Memory B cell (primary cell): Measurements from ENCODE around the gene CACNA2D3.

Experiments used
- ATAC-seq: fragments of 150-1000 bp; cut with Tn5 transposase; 2 replicates; pipeline ENCODE4 v1.10.0; 2021; ENCODE audit warnings: low read depth, mild to moderate bottlenecking, moderate library complexity
- DNase-seq, 2 donors: peaks; one replicate each; pipeline ENCODE4 v3.0.0; 2022; ENCODE audit warnings: low spot score in 2 of 2
- H3K27ac Mint-ChIP-seq: one replicate; pipeline ENCODE4 v1.8.0; 2022; ENCODE audit warnings: mild to moderate bottlenecking, moderate library complexity, mixed read lengths
- H3K27me3 Mint-ChIP-seq: one replicate; pipeline ENCODE4 v1.8.0; 2022; ENCODE audit warnings: mixed read lengths
- H3K36me3 Mint-ChIP-seq: one replicate; pipeline ENCODE4 v1.8.0; 2022; ENCODE audit warnings: mild to moderate bottlenecking, mixed read lengths
- H3K4me1 Mint-ChIP-seq: one replicate; pipeline ENCODE4 v1.8.0; 2022; ENCODE audit warnings: mixed read lengths
- H3K4me3 Mint-ChIP-seq: one replicate; pipeline ENCODE4 v1.8.0; 2022; ENCODE audit warnings: mild to moderate bottlenecking, moderate library complexity, mixed read lengths
- H3K9me3 Mint-ChIP-seq: one replicate; pipeline ENCODE4 v1.8.0; 2022; ENCODE audit warnings: mixed read lengths

CACNA2D3 gene

GRCh38 chr3:54832876-54833275 lies 710.5 kb downstream of the CACNA2D3 start:
- no peak for ATAC-seq
- no peaks in the 10 kb centered on the region for H3K36me3 Mint-ChIP-seq

GRCh38 chr3:54835701-54836100 lies 713.3 kb downstream of the CACNA2D3 start:
- Mint-ChIP-seq H3K4me3 (no peak overlapping the region), H3K27me3 (no peaks in the 10 kb centered on the region), H3K4me1 (no peaks in the 10 kb centered on the region), H3K9me3 (no peaks in the 10 kb centered on the region), H3K36me3 (no peaks in the 10 kb centered on the region), H3K27ac (no peak overlapping the region)
- DNase-seq (no peak), ATAC-seq (no peak)

More at GRCh38 chr3:54832876-54833275, 710.5 kb downstream of the CACNA2D3 start:
- no peak overlapping the region for H3K4me3 Mint-ChIP-seq
- H3K27ac Mint-ChIP-seq, result no peak overlapping the region
- peaks cover 2% of the 10 kb centered on the region for H3K9me3 Mint-ChIP-seq
- no peaks in the 10 kb centered on the region for H3K27me3 Mint-ChIP-seq
- no peak for DNase-seq
- H3K4me1 Mint-ChIP-seq, result no peaks in the 10 kb centered on the region

GRCh38 chr3:54836871-54837270 lies 714.5 kb downstream of the CACNA2D3 start:
- Mint-ChIP-seq H3K9me3 (no peaks in the 10 kb centered on the region), H3K27me3 (no peaks in the 10 kb centered on the region), H3K36me3 (no peaks in the 10 kb centered on the region), H3K4me3 (no peak overlapping the region), H3K27ac (no peak overlapping the region), H3K4me1 (no peaks in the 10 kb centered on the region)
- DNase-seq, result no peak
- ATAC-seq, result no peak

- Mint-ChIP-seq H3K4me1 (no peaks in the 10 kb centered on the region), H3K36me3 (no peaks in the 10 kb centered on the region), H3K9me3 (no peaks in the 10 kb centered on the region), H3K27ac (no peak overlapping the region), H3K4me3 (no peak overlapping the region), H3K27me3 (no peaks in the 10 kb centered on the region)
- DNase-seq, result no peak
- no peak for ATAC-seq
These were observed 715.6 kb downstream of the CACNA2D3 start for GRCh38 chr3:54837964-54838363.

- no peak for ATAC-seq
- H3K9me3 Mint-ChIP-seq, result no peaks in the 10 kb centered on the region
- H3K4me1 Mint-ChIP-seq, result no peaks in the 10 kb centered on the region
- H3K36me3 Mint-ChIP-seq, result no peaks in the 10 kb centered on the region
- DNase-seq, result no peak
- H3K4me3 Mint-ChIP-seq, result no peak overlapping the region
- H3K27ac Mint-ChIP-seq, result no peak overlapping the region
- peaks cover 6% of the 10 kb centered on the region for H3K27me3 Mint-ChIP-seq
These were observed 719.1 kb downstream of the CACNA2D3 start for GRCh38 chr3:54841471-54841870.

GRCh38 chr3:54843352-54843751 lies 721.0 kb downstream of the CACNA2D3 start:
- Mint-ChIP-seq H3K4me1 (no peaks in the 10 kb centered on the region), H3K36me3 (no peaks in the 10 kb centered on the region), H3K9me3 (no peaks in the 10 kb centered on the region), H3K27me3 (peaks cover 6% of the 10 kb centered on the region), H3K4me3 (no peak overlapping the region), H3K27ac (no peak overlapping the region)
- ATAC-seq, result no peak
- DNase-seq, result no peak

- Mint-ChIP-seq H3K4me1 (no peaks in the 10 kb centered on the region), H3K4me3 (no peak overlapping the region), H3K27me3 (peaks cover 6% of the 10 kb centered on the region), H3K27ac (no peak overlapping the region), H3K9me3 (no peaks in the 10 kb centered on the region), H3K36me3 (no peaks in the 10 kb centered on the region)
- no peak for ATAC-seq
- DNase-seq, result no peak
These were observed 721.9 kb downstream of the CACNA2D3 start for GRCh38 chr3:54844211-54844610.

GRCh38 chr3:54845011-54845410 lies 722.7 kb downstream of the CACNA2D3 start:
- H3K4me3 Mint-ChIP-seq, result no peak overlapping the region
- H3K4me1 Mint-ChIP-seq, result no peaks in the 10 kb centered on the region
- DNase-seq (no peak), ATAC-seq (no peak)
- H3K36me3 Mint-ChIP-seq, result no peaks in the 10 kb centered on the region
- no peak overlapping the region for H3K27ac Mint-ChIP-seq
- peaks cover 6% of the 10 kb centered on the region for H3K27me3 Mint-ChIP-seq
- no peaks in the 10 kb centered on the region for H3K9me3 Mint-ChIP-seq

- Mint-ChIP-seq H3K4me1 (no peaks in the 10 kb centered on the region), H3K9me3 (no peaks in the 10 kb centered on the region), H3K27ac (no peak overlapping the region), H3K36me3 (no peaks in the 10 kb centered on the region), H3K4me3 (no peak overlapping the region), H3K27me3 (peaks cover 6% of the 10 kb centered on the region)
- DNase-seq (no peak), ATAC-seq (no peak)
These were observed 723.2 kb downstream of the CACNA2D3 start for GRCh38 chr3:54845551-54845950.

- Mint-ChIP-seq H3K36me3 (no peaks in the 10 kb centered on the region), H3K27me3 (peaks cover 6% of the 10 kb centered on the region), H3K27ac (no peak overlapping the region), H3K4me3 (no peak overlapping the region), H3K9me3 (no peaks in the 10 kb centered on the region), H3K4me1 (no peaks in the 10 kb centered on the region)
- ATAC-seq (no peak), DNase-seq (no peak)
These were observed 723.8 kb downstream of the CACNA2D3 start for GRCh38 chr3:54846119-54846518.

- H3K4me1 Mint-ChIP-seq, result no peaks in the 10 kb centered on the region
- H3K9me3 Mint-ChIP-seq, result no peaks in the 10 kb centered on the region
- no peaks in the 10 kb centered on the region for H3K36me3 Mint-ChIP-seq
- no peak overlapping the region for H3K4me3 Mint-ChIP-seq
- peaks cover 6% of the 10 kb centered on the region for H3K27me3 Mint-ChIP-seq
- ATAC-seq (no peak), DNase-seq (no peak)
- H3K27ac Mint-ChIP-seq, result no peak overlapping the region
These were observed 725.0 kb downstream of the CACNA2D3 start for GRCh38 chr3:54847361-54847760.

GRCh38 chr3:54849360-54849759 lies 727.0 kb downstream of the CACNA2D3 start:
- Mint-ChIP-seq H3K9me3 (no peaks in the 10 kb centered on the region), H3K36me3 (no peaks in the 10 kb centered on the region), H3K4me1 (no peaks in the 10 kb centered on the region), H3K27me3 (peaks cover 2% of the 10 kb centered on the region), H3K27ac (no peak overlapping the region), H3K4me3 (no peak overlapping the region)
- ATAC-seq, result no peak
- DNase-seq, result no peak

- peaks cover 2% of the 10 kb centered on the region for H3K27me3 Mint-ChIP-seq
- no peaks in the 10 kb centered on the region for H3K9me3 Mint-ChIP-seq
- ATAC-seq (no peak), DNase-seq (no peak)
- H3K4me3 Mint-ChIP-seq, result no peak overlapping the region
- H3K4me1 Mint-ChIP-seq, result no peaks in the 10 kb centered on the region
- H3K36me3 Mint-ChIP-seq, result no peaks in the 10 kb centered on the region
- no peak overlapping the region for H3K27ac Mint-ChIP-seq
These were observed 728.2 kb downstream of the CACNA2D3 start for GRCh38 chr3:54850484-54851018.

- peaks cover 6% of the 10 kb centered on the region for H3K27me3 Mint-ChIP-seq
- no peak overlapping the region for H3K27ac Mint-ChIP-seq
- no peaks in the 10 kb centered on the region for H3K36me3 Mint-ChIP-seq
- H3K4me3 Mint-ChIP-seq, result no peak overlapping the region
- H3K4me1 Mint-ChIP-seq, result no peaks in the 10 kb centered on the region
- ATAC-seq (no peak), DNase-seq (peak in 1 of 2 donors; percentile 11)
- no peaks in the 10 kb centered on the region for H3K9me3 Mint-ChIP-seq
These were observed 731.4 kb downstream of the CACNA2D3 start for GRCh38 chr3:54853573-54854404.

- DNase-seq (no peak), ATAC-seq (no peak)
- Mint-ChIP-seq H3K36me3 (no peaks in the 10 kb centered on the region), H3K9me3 (no peaks in the 10 kb centered on the region), H3K27ac (no peak overlapping the region), H3K4me1 (no peaks in the 10 kb centered on the region), H3K4me3 (no peak overlapping the region), H3K27me3 (peaks cover 6% of the 10 kb centered on the region)
These were observed 733.9 kb downstream of the CACNA2D3 start for GRCh38 chr3:54856271-54856670.
